ENCODE measurements around the gene RSPH1.

DNA sequence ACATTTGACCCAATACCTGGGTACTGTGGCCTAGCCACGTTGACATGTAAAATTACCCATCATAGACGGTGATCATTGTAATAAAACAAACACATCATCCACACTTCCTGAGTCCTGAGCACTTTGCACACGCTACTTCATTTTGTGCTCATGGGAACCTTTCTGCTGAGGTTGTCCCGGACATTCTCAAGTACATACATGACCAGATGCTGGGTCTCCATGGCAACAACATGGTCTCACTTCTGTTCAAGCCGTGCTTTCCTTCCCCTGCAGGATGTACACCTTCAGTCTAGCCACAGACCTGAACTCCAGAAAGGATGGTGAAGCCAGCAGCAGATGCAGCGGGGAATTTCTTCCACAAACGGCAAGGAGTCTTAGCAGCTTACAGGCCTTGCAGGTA is 69.6 kb downstream of the RSPH1 start:
- TF ChIP-seq SP1 (IDR thresholded peaks at IDR 0.05) (no peak), NFRKB (IDR thresholded peaks at IDR 0.05) (no peak), SUZ12 (IDR thresholded peaks at IDR 0.05) (no peak)

Measured in HEK293T (cell line).